ENCODE data around the gene MOB2.

- TF ChIP-seq CTCF (IDR thresholded peaks at IDR 0.05) (no peak), POLR2A (IDR thresholded peaks at IDR 0.05) (no peak)
Measured at GRCh38 chr11:1460986-1461825, 25.4 kb downstream of the MOB2 start.

All from body of pancreas (tissue), 4 donors.